HG03095 (cell line): ENCODE measurements around the gene SYT6.

Source experiments
- ATAC-seq: cut with Tn5 transposase; IDR thresholded peaks from one replicate; pipeline ENCODE4 v1.9.1; 2021; ENCODE audit warnings: moderate library complexity; ENCODE audit not compliant: unreplicated experiment

SYT6 gene

DNA sequence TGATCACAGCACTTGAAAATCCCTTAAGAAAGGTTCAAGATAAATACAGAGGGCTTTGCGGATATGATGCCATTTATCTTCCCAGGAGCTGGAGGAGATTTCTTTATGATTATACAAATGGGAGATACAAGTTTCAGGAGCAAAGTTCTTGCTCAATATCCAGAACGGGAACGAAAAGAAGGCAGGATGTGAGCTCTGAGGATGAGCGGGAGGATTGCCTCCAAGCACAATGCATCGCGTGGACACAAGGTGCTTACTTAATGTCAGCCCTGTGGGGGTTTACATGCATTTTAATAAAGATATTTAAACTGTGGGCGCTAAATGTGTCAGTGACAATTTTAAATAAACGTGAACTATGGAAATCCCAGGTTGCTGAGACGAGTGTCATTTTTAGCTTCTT lies 59.0 kb downstream of the SYT6 start:
- ATAC-seq, result no peak

- ATAC-seq, result no peak
Measured at GRCh38 chr1:114094363-114094634, 59.4 kb downstream of the SYT6 start.

- no peak for ATAC-seq
Measured at GRCh38 chr1:114093624-114094362, 59.9 kb downstream of the SYT6 start.

GRCh38 chr1:114092186-114093062 lies 61.2 kb downstream of the SYT6 start:
- no peak for ATAC-seq

DNA sequence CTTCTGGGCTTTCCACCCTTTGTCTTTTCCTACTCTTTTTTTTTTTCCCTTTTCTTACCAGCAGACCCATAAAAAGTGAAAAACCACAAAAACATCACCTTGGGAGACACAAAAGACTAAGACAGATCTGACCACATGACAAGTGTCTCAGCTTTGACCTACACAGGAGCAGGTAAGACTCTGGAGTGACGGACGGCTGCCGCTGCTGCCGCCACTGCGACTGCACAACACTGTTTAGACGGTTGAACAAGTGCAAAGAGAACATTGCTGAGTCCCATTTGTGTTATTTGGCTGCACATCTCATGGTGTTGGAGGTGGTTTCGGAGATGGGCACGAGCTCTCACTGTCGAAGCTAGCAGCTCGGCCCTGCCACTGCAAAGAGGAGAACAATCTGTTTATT lies 62.0 kb downstream of the SYT6 start:
- no peak for ATAC-seq

- ATAC-seq, result no peak
Measured at GRCh38 chr1:114090738-114091505, 62.7 kb downstream of the SYT6 start.

- ATAC-seq, result no peak
Measured at GRCh38 chr1:114089502-114090138, 64.0 kb downstream of the SYT6 start.

- ATAC-seq, result no peak
Measured at GRCh38 chr1:114088392-114089299, 65.0 kb downstream of the SYT6 start.

GRCh38 chr1:114087495-114087894 lies 66.2 kb downstream of the SYT6 start:
- ATAC-seq, result no peak

GRCh38 chr1:114086601-114087368 lies 66.9 kb downstream of the SYT6 start:
- no peak for ATAC-seq

- ATAC-seq, result no peak
Measured at GRCh38 chr1:114082867-114083585, 70.6 kb downstream of the SYT6 start.

GRCh38 chr1:114082304-114082630 lies 71.4 kb downstream of the SYT6 start:
- no peak for ATAC-seq

GRCh38 chr1:114081437-114082303 lies 72.0 kb downstream of the SYT6 start:
- ATAC-seq, result no peak

- no peak for ATAC-seq
Measured at GRCh38 chr1:114080511-114081436, 72.9 kb downstream of the SYT6 start.

DNA sequence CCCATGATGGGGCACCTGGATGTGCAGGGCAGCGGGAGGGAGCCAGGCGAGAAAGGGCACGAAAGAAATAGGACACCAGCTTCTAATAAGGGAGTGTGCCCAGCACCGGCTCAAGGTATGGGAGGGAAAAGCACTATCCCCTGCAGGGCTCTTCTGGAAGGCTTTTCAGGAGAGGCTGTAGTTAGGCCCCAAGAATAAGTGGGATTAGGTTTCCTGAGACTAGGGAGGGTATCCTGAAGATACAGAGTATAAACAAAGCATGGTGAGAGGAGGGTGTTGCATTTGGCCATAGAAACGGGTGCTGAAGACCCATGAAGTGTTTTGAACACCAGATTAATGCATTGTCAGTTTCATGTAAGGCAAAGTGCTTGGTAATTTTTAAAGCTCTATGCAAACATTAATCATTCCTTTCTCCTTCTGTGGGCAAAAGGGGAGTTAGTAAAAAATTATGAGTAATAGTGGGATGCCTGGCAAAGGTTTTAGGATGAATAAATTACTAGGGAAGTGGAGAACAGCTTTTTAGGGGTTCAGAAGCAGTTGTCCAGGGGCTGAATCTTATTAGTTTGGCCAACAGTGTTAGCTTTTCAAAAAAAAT lies 74.0 kb downstream of the SYT6 start:
- no peak for ATAC-seq

GRCh38 chr1:114078116-114078515 lies 75.6 kb downstream of the SYT6 start:
- ATAC-seq, result no peak

DNA sequence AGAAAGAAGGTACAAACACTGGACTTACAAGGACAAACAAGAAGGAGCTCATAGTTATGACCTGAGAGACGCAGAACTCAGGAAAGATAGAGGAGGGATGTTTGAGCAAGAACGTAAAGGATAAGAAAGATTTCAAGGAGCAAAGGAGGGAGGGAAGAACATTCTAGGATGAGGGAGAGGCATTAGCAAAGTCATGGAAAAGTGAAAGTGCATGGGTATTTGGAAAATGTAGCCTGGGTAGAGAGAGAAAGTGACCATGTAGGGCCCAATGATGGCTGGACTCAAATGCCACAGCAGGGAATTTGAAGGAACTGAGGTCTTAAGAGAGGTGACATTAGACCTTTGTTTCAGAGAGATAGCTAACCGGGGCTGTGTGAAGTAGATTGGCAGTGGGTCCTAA lies 76.5 kb downstream of the SYT6 start:
- no peak for ATAC-seq
